ENCODE results near the gene BCAP29. TPM values are rescaled to one million over a fixed set of nuclear protein-coding genes. Genes with fewer than 3 reads are reported as not detected.

The BCAP29 gene
- total RNA-seq, 1 experiment from 2014 or later = 61.5 TPM

GRCh38 chr7:107661865-107662379, 81.9 kb downstream of the BCAP29 start:
- Mint-ChIP-seq H3K4me1 (ENCODE audit: insufficient read depth, unreplicated experiment) (peaks cover 23% of the 10 kb centered on the region), H3K9me3 (ENCODE audit: unreplicated experiment) (no peaks in the 10 kb centered on the region), H3K27me3 (ENCODE audit: insufficient read depth, unreplicated experiment) (no peaks in the 10 kb centered on the region), H3K27ac (ENCODE audit: low read depth, unreplicated experiment) (no peak overlapping the region), H3K4me3 (ENCODE audit: unreplicated experiment) (peak overlapping the region; percentile 69), H3K36me3 (ENCODE audit: insufficient read depth, unreplicated experiment) (no peaks in the 10 kb centered on the region)
- DNase-seq (ENCODE audit: unreplicated experiment) = no peak
- TF ChIP-seq CTCF (IDR thresholded peaks at IDR 0.05; ENCODE audit: unreplicated experiment) = no peak
- ChIA-PET CTCF (interaction anchor here (0.7 kb wide), 1 partner anchor 61 kb away, joined by 4 read pairs; no protein-coding TSS in a partner anchor), POLR2A (interaction anchor here (1.3 kb wide), 1 partner anchor 20 kb away, joined by 4 read pairs; no protein-coding TSS in a partner anchor)
- no TSS peak for BruUV-seq (replicated peaks)
- intact Hi-C loops (cut with micrococcal nuclease) = no loop called here

GRCh38 chr7:107663196-107663595, 83.2 kb downstream of the BCAP29 start:
- DNase-seq (ENCODE audit: unreplicated experiment) = no peak
- no peaks in the 10 kb centered on the region for H3K27me3 Mint-ChIP-seq (ENCODE audit: insufficient read depth, unreplicated experiment)
- H3K27ac Mint-ChIP-seq (ENCODE audit: low read depth, unreplicated experiment) = no peak overlapping the region
- intact Hi-C loops (cut with micrococcal nuclease) = no loop called here
- H3K4me1 Mint-ChIP-seq (ENCODE audit: insufficient read depth, unreplicated experiment) = peaks cover 23% of the 10 kb centered on the region
- no peak overlapping the region for H3K4me3 Mint-ChIP-seq (ENCODE audit: unreplicated experiment)
- H3K9me3 Mint-ChIP-seq (ENCODE audit: unreplicated experiment) = no peaks in the 10 kb centered on the region
- ChIA-PET POLR2A (no interaction called here), CTCF (no interaction called here)
- BruUV-seq (replicated peaks) = no TSS peak
- H3K36me3 Mint-ChIP-seq (ENCODE audit: insufficient read depth, unreplicated experiment) = no peaks in the 10 kb centered on the region
- TF ChIP-seq CTCF (IDR thresholded peaks at IDR 0.05; ENCODE audit: unreplicated experiment) = no peak

DNA sequence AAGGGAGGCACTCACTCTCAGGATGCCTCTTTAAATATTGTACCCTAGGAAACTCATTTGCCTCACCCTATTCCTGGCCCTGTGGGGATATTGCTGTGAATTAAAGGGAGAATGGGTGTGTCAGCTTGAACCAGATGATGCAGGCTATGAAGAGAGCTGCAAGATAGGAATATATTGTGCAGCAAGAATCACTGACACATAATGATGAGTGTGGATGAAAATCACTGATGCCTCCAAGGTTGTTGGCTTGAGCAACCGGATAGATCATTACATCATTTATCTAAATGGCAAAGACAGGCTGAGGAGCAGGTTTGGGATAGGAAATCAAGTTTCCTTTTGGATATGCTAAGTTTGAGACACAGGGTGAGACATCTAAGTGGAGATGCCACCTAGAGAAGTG, 86.7 kb downstream of the BCAP29 start:
- no peaks in the 10 kb centered on the region for H3K9me3 Mint-ChIP-seq (ENCODE audit: unreplicated experiment)
- no peaks in the 10 kb centered on the region for H3K36me3 Mint-ChIP-seq (ENCODE audit: insufficient read depth, unreplicated experiment)
- H3K27ac Mint-ChIP-seq (ENCODE audit: low read depth, unreplicated experiment) = no peak overlapping the region
- intact Hi-C loops (cut with micrococcal nuclease) = no loop called here
- TF ChIP-seq CTCF (IDR thresholded peaks at IDR 0.05; ENCODE audit: unreplicated experiment) = no peak
- no peaks in the 10 kb centered on the region for H3K27me3 Mint-ChIP-seq (ENCODE audit: insufficient read depth, unreplicated experiment)
- peak; percentile 14 for DNase-seq (ENCODE audit: unreplicated experiment)
- BruUV-seq (replicated peaks) = no TSS peak
- ChIA-PET CTCF (interaction anchor here (1.2 kb wide), 1 partner anchor 58 kb away, joined by 4 read pairs; no protein-coding TSS in a partner anchor), POLR2A (no interaction called here)
- H3K4me1 Mint-ChIP-seq (ENCODE audit: insufficient read depth, unreplicated experiment) = no peaks in the 10 kb centered on the region
- no peak overlapping the region for H3K4me3 Mint-ChIP-seq (ENCODE audit: unreplicated experiment)

DNA sequence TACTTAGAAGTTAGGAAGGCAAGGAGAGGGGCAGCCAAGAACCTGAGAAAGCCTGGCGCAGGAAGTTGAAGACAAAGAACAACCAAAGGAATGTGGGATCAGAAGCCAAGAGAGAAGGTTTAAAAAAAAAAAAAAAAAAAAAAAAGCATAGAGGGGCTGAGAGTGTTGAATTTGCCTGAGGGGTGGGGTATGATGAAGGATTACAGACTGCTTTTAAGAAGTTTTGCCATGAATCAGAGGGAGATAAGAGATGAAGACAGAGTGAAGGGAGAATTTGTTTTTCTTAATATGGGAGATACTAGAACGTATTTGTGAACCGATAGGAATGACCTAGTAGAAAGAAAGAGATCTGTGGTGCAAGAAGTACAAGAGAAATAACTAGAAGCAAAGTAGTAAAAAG, 87.3 kb downstream of the BCAP29 start:
- intact Hi-C loops (cut with micrococcal nuclease) = no loop called here
- no peaks in the 10 kb centered on the region for H3K27me3 Mint-ChIP-seq (ENCODE audit: insufficient read depth, unreplicated experiment)
- no peaks in the 10 kb centered on the region for H3K4me1 Mint-ChIP-seq (ENCODE audit: insufficient read depth, unreplicated experiment)
- ChIA-PET POLR2A (no interaction called here), CTCF (interaction anchor here (0.7 to 1.2 kb wide), 3 partner anchors 31 to 214 kb away, joined by 3 to 4 read pairs (median 4); no protein-coding TSS in a partner anchor)
- H3K9me3 Mint-ChIP-seq (ENCODE audit: unreplicated experiment) = no peaks in the 10 kb centered on the region
- no peaks in the 10 kb centered on the region for H3K36me3 Mint-ChIP-seq (ENCODE audit: insufficient read depth, unreplicated experiment)
- H3K27ac Mint-ChIP-seq (ENCODE audit: low read depth, unreplicated experiment) = no peak overlapping the region
- no peak for DNase-seq (ENCODE audit: unreplicated experiment)
- BruUV-seq (replicated peaks) = no TSS peak
- no peak overlapping the region for H3K4me3 Mint-ChIP-seq (ENCODE audit: unreplicated experiment)
- no peak for TF ChIP-seq CTCF (IDR thresholded peaks at IDR 0.05; ENCODE audit: unreplicated experiment)
